GM12801 (cell line): ENCODE data around the gene ZBED1.

Experiments used
- CTCF ChIP-seq: IDR thresholded peaks from one replicate; pipeline ENCODE4 v1.5.1; 2011; ENCODE audit warnings: control low read depth; ENCODE audit not compliant: insufficient read length; ENCODE audit errors: extremely low read depth

Gene ZBED1

GRCh38 chrX:2469196-2469685 is 31.5 kb downstream of the ZBED1 start:
- TF ChIP-seq CTCF = no peak

GRCh38 chrX:2468261-2469195 is 32.2 kb downstream of the ZBED1 start:
- no peak for TF ChIP-seq CTCF

DNA sequence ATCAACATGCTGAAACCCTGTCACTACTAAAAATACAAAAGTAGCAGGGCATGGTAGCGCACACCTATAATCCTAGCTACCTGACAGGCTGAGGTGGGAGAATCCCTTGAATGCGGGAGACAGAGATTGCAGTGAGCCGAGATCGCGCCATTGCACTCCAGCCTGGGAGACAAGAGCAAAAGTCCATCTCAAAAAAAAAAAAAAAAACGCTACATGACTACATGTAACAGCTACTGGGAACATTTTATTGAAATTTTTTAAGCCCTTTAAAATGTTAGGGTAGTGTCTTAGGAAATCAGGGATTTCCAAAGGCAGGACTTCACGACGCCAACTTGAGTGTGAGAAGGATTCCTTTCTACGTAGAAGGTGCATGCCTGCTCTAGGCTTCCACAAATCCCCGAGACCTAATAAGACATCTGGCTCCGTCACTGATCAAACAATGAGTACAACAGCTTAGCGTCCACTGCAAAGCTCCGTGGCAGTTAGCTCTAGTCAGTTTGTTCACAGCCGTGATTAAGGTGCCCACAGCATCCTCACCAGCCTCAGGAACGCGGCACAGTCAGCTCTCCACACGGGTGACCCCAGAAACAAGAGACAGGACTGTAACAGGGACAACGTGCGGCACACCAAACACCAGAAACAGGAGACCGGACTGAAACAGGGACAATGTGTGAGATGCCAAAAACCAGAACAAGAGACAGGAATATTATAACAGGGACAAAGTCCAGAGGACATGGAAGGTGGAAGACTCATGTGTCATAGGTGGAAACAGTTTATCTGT is 33.7 kb downstream of the ZBED1 start:
- TF ChIP-seq CTCF = no peak

DNA sequence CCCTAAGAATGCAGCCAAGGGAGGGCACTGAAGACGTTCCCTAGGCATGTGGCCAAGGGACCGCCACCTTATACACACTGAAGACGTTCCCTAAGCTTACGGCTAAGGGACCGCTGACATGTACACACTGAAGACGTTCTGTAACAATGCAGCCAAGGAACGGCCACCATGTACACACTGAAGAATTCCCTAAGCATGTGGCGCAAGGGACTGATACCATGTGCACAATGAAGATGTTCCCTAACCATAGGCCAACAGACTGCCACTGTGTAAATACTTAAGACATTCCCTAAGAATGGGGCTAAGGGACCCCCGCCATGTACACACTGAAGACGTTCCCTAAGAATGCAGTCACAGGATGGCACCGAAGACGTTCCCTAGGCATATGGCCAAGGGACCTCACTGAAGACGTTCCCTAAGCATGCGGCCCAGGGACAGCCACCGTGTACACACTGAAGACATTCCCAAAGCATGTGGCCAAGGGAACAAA is 36.1 kb downstream of the ZBED1 start:
- TF ChIP-seq CTCF = no peak

DNA sequence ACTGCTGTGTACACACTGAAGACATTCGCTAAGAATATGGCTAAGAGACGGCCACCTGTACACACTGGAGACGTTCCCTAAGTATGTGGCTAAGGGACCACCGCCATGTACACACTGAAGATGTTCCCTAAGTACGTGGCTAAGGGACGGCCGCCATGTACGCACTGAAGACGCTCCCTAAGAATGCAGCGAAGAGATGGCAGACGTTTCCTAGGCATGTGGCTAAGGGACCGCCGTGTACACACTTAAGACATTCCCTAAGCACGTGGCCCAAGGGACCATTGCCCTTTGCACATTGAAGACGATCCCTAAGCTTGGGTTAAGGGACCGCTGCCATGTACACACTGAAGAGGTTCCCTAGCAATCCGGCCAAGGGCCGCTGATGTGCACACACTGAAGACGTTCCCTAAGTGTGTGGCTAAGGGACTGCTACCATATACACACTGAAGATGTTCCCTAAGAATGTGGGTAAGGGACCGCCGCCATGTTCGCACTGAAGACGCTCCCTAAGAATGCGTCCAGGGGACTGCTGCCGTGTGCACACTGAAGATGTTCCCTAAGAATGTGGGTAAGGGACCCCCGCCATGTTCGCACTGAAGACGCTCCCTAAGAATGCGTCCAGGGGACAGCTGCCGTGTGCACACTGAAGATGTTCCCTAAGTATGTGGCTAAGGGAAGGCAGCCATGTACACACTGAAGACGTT is 36.7 kb downstream of the ZBED1 start:
- no peak for TF ChIP-seq CTCF

DNA sequence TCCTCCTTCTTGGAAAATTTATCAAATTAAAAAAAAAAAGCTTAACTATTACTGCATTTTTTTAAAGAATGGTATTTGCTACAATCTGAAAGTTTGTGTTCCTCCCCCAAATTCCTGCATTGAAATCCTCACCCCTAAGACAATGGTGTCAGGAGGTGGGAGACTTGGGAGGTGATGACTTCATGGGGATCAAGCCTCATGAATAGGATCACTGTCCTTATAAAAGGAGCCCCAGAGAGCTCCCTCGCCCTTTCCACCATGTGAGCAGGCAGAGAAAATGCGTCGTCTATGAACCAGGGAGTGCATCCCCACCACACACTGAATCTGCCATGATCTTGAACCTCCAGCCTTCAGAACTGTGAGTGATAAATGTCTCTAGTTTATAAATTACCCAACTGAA is 38.0 kb downstream of the ZBED1 start:
- no peak for TF ChIP-seq CTCF

- TF ChIP-seq CTCF = no peak
Measured at GRCh38 chrX:2462074-2462473, 38.7 kb downstream of the ZBED1 start.
